DND-41 (cell line): ENCODE data around the gene PARP1.

Experiments
- ATAC-seq: fragments of 200-7000 bp; cut with Tn5 transposase; 3 replicates; pipeline ENCODE4 v1.9.1; 2021; ENCODE audit warnings: low read depth; ENCODE audit not compliant: insufficient read depth
- DNase-seq: peaks from one replicate; pipeline ENCODE4 v3.0.0-alpha.2; 2020
- H2AFZ ChIP-seq: 2 replicates; pipeline ENCODE4 v1.6.0; 2012; ENCODE audit warnings: low read depth, low read length
- H3K27ac ChIP-seq: 2 replicates; pipeline ENCODE4 v1.5.1; 2012; ENCODE audit warnings: low read length, inconsistent platforms
- H3K27me3 ChIP-seq: fragments of 200-600 bp; sonication (generic); 2 replicates; pipeline ENCODE4 v1.6.0; 2012; ENCODE audit warnings: low read length, mild to moderate bottlenecking, inconsistent platforms; ENCODE audit not compliant: insufficient read depth, poor library complexity
- H3K36me3 ChIP-seq: 2 replicates; pipeline ENCODE4 v1.5.1; 2012; ENCODE audit warnings: low read length, inconsistent platforms; ENCODE audit not compliant: insufficient read depth
- H3K4me1 ChIP-seq: 2 replicates; pipeline ENCODE4 v1.5.1; 2012; ENCODE audit warnings: mild to moderate bottlenecking, low read length; ENCODE audit not compliant: insufficient read depth
- H3K4me2 ChIP-seq: 2 replicates; pipeline ENCODE4 v1.6.0; 2012; ENCODE audit warnings: mild to moderate bottlenecking, moderate library complexity, low read length, inconsistent platforms; ENCODE audit not compliant: insufficient read depth
- H3K4me3 ChIP-seq, 2 experiments: fragments of 200-600 bp in 1 of 2; shearing (Covaris generic) in 1 of 2; 2 replicates each; pipeline ENCODE4 v1.5.1; 2012 to 2016; ENCODE audit warnings: inconsistent platforms in 2 of 2, low read length in 2 of 2, mild to moderate bottlenecking in 2 of 2, low read depth in 1 of 2, moderate library complexity in 1 of 2
- H3K79me2 ChIP-seq: 2 replicates; pipeline ENCODE4 v1.6.0; 2012; ENCODE audit warnings: low read length, inconsistent platforms; ENCODE audit not compliant: insufficient read depth
- H3K9ac ChIP-seq: 2 replicates; pipeline ENCODE4 v1.6.0; 2012; ENCODE audit warnings: low read depth, mild to moderate bottlenecking, inconsistent platforms, low read length, moderate library complexity
- H3K9me3 ChIP-seq: 2 replicates; pipeline ENCODE4 v1.5.1; 2012; ENCODE audit warnings: low read length, moderate library complexity, mild to moderate bottlenecking, inconsistent platforms; ENCODE audit not compliant: insufficient read depth, severe bottlenecking
- H4K20me1 ChIP-seq: 2 replicates; pipeline ENCODE4 v1.6.0; 2012; ENCODE audit warnings: low read length; ENCODE audit not compliant: insufficient read depth
- CTCF ChIP-seq: IDR thresholded peaks from 2 replicates; pipeline ENCODE4 v1.5.1; 2012; ENCODE audit warnings: borderline replicate concordance, low read length, moderate library complexity, mild to moderate bottlenecking; ENCODE audit not compliant: poor library complexity, severe bottlenecking; ENCODE audit errors: extremely low read depth
- EZH2 ChIP-seq: IDR thresholded peaks from 3 replicates; pipeline ENCODE4 v1.6.1; 2012; ENCODE audit warnings: borderline replicate concordance, low read depth, mild to moderate bottlenecking, moderate library complexity, low read length, inconsistent platforms; ENCODE audit not compliant: severe bottlenecking

The PARP1 gene

GRCh38 chr1:226337276-226337875 is 70.5 kb downstream of the PARP1 start:
- no peak overlapping the region for H3K27ac ChIP-seq
- H3K36me3 ChIP-seq, result no peaks in the 10 kb centered on the region
- H2AFZ ChIP-seq, result no peak overlapping the region
- no peaks in the 10 kb centered on the region for H3K27me3 ChIP-seq
- H3K9me3 ChIP-seq, result no peaks in the 10 kb centered on the region
- H4K20me1 ChIP-seq, result no peaks in the 10 kb centered on the region
- no peak for ATAC-seq
- no peak overlapping the region for H3K9ac ChIP-seq
- DNase-seq, result no peak
- peaks cover 10% of the 10 kb centered on the region for H3K4me1 ChIP-seq
- H3K4me3 ChIP-seq, result no peak overlapping the region
- TF ChIP-seq CTCF (no peak), EZH2 (no peak)
- no peak overlapping the region for H3K4me2 ChIP-seq
- H3K79me2 ChIP-seq, result no peaks in the 10 kb centered on the region

GRCh38 chr1:226335661-226336060 is 72.2 kb downstream of the PARP1 start:
- H3K27ac ChIP-seq, result no peak overlapping the region
- H4K20me1 ChIP-seq, result no peaks in the 10 kb centered on the region
- H3K36me3 ChIP-seq, result no peaks in the 10 kb centered on the region
- no peaks in the 10 kb centered on the region for H3K9me3 ChIP-seq
- no peak for TF ChIP-seq EZH2
- TF ChIP-seq CTCF, result no peak
- ATAC-seq, result no peak
- no peak for DNase-seq
- H2AFZ ChIP-seq, result no peak overlapping the region
- no peak overlapping the region for H3K4me2 ChIP-seq
- H3K9ac ChIP-seq, result no peak overlapping the region
- H3K4me3 ChIP-seq, result no peak overlapping the region
- no peaks in the 10 kb centered on the region for H3K27me3 ChIP-seq
- peaks cover 10% of the 10 kb centered on the region for H3K4me1 ChIP-seq
- no peaks in the 10 kb centered on the region for H3K79me2 ChIP-seq

DNA sequence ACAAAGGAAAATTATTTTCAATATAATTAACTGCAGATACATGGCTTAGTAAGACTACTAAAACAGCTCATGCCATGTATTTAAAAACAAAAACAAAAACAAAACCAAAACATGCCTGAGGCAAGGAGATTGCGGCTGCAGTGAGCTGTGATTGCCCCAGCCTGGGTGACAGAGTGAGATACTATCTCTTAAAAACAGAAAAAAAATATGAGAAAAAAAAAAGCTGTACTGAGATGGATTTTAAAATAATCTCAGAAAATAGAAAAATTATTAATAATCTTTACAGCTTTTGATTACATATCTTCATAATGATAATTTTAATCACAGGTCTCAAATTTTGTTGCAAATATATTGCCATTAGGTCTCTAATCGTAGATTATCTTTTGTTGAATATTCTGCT is 74.9 kb downstream of the PARP1 start:
- Histone ChIP-seq H4K20me1 (no peaks in the 10 kb centered on the region), H3K36me3 (no peaks in the 10 kb centered on the region), H3K9me3 (no peaks in the 10 kb centered on the region), H3K27ac (no peak overlapping the region), H3K79me2 (no peaks in the 10 kb centered on the region), H2AFZ (peak overlapping the region; percentile 68), H3K4me3 (peak overlapping the region in 1 of 2 experiments; percentile 50; a peak in 1 of 4 replicates), H3K4me2 (peak overlapping the region; percentile 71), H3K27me3 (no peaks in the 10 kb centered on the region), H3K4me1 (peaks cover 10% of the 10 kb centered on the region), H3K9ac (no peak overlapping the region)
- no peak for DNase-seq
- peak; percentile 34; the same call in 1 of the 3 replicates for ATAC-seq
- TF ChIP-seq CTCF, result no peak
- no peak for TF ChIP-seq EZH2
